ENCODE results near the gene WNK1. TPM values are rescaled to one million over a fixed set of nuclear protein-coding genes. Genes with fewer than 3 reads are reported as not detected.
"Not testable (repeated sequence)": the region's sequence is repeated elsewhere in the genome, so short reads cannot be mapped to it uniquely, and the experiment has no call there.

The WNK1 gene
- total and polyA plus RNA-seq, 7 donors: 40.7 to 272 (median 230) TPM

DNA sequence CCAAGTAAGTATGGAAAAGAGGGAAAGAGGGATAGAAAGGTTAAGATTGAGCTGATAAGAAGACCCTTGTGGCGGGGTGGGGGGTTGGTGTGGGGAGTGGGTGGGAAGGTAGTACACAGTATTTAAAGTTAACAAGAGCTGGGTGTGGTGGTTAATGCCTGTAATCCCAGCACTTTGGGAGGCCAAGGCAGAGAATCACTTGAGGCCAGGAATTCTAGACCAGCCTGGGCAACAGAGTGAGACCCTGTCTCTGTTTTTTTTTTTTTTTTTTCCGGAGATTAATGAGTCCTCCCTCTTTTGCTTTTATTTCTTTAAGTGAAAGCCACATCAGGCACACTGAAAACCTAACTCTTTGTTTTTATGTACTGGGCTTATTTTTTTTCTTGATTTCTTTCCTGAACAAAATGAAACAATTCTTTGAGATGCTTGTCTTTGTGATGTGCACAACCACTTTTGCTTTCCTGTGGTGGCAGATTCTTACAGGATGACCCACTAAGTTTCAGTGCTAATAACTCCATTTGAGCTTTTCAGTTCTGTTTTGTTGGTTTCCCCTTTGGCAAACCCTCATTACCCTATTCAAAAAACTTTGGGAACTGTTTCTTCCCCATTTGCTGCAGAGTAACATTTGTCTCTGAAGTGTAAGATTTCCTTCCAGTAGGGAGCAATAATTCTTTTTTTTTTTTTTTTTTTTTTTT, 54.8 kb downstream of the WNK1 start:
- no peak for ATAC-seq

DNA sequence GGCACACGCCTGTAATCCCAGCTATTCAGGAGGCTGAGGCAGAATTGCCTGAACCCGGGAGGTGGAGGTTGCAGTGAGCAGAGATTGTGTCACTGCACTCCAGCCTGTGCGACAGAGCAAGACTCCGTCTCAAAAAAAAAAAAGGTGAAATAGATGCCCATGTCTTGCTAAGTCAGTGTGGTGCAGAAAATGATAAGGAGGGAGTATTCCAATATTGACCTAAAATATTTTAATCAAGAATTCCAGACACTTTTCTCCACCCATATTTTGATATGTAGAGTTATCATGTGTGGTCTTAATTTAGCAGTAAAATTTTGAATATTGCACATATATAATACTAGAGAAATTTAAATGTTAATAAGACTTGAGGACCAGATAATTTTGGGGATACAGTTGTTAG, 57.7 kb downstream of the WNK1 start:
- no peak overlapping the region for H3K4me3 ChIP-seq
- H3K27me3 ChIP-seq (ENCODE audit: insufficient read depth in 3 of 3, low read length in 2 of 3): no peaks in the 10 kb centered on the region
- H3K27ac ChIP-seq: no peak overlapping the region
- H3K9me3 ChIP-seq: no peaks in the 10 kb centered on the region
- intact Hi-C loops (cut with DNase I): loop anchor here (5.0 to 10.0 kb wide), 4 partner anchors 48 to 238 kb away; partner anchors contain the start of gene WNK1 (in 1 of the 2)
- no peak for DNase-seq
- no peak for ATAC-seq
- TF ChIP-seq, protein P1, sequence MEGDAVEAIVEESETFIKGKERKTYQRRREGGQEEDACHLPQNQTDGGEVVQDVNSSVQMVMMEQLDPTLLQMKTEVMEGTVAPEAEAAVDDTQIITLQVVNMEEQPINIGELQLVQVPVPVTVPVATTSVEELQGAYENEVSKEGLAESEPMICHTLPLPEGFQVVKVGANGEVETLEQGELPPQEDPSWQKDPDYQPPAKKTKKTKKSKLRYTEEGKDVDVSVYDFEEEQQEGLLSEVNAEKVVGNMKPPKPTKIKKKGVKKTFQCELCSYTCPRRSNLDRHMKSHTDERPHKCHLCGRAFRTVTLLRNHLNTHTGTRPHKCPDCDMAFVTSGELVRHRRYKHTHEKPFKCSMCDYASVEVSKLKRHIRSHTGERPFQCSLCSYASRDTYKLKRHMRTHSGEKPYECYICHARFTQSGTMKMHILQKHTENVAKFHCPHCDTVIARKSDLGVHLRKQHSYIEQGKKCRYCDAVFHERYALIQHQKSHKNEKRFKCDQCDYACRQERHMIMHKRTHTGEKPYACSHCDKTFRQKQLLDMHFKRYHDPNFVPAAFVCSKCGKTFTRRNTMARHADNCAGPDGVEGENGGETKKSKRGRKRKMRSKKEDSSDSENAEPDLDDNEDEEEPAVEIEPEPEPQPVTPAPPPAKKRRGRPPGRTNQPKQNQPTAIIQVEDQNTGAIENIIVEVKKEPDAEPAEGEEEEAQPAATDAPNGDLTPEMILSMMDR (IDR thresholded peaks at IDR 0.05): no peak
- H3K4me1 ChIP-seq: peaks cover 44% of the 10 kb centered on the region
- 61 to 80% (median 64%) methylated on average over 4 of the region's 4 CpGs for WGBS, 3 donors
- H3K36me3 ChIP-seq (ENCODE audit: insufficient read depth in 1 of 2, low read depth in 1 of 2): peaks cover 0 to 13% of the 10 kb centered on the region in 2 donors

More for the DNA sequence above, 54.8 kb downstream of the WNK1 start:
- no peak overlapping the region for H3K4me3 ChIP-seq
- H3K36me3 ChIP-seq (ENCODE audit: insufficient read depth in 1 of 2, low read depth in 1 of 2): no peaks in the 10 kb centered on the region
- no peaks in the 10 kb centered on the region for H3K9me3 ChIP-seq
- intact Hi-C loops (cut with DNase I): no loop called here
- no peak overlapping the region for H3K27ac ChIP-seq
- TF ChIP-seq, protein P1 (IDR thresholded peaks at IDR 0.05): no peak
- DNase-seq: no peak
- H3K27me3 ChIP-seq (ENCODE audit: insufficient read depth in 3 of 3, low read length in 2 of 3): no peaks in the 10 kb centered on the region
- H3K4me1 ChIP-seq: peaks cover 69% of the 10 kb centered on the region
- 76 to 88% (median 80%) methylated on average over 2 of the region's 2 CpGs for WGBS, 3 donors

DNA sequence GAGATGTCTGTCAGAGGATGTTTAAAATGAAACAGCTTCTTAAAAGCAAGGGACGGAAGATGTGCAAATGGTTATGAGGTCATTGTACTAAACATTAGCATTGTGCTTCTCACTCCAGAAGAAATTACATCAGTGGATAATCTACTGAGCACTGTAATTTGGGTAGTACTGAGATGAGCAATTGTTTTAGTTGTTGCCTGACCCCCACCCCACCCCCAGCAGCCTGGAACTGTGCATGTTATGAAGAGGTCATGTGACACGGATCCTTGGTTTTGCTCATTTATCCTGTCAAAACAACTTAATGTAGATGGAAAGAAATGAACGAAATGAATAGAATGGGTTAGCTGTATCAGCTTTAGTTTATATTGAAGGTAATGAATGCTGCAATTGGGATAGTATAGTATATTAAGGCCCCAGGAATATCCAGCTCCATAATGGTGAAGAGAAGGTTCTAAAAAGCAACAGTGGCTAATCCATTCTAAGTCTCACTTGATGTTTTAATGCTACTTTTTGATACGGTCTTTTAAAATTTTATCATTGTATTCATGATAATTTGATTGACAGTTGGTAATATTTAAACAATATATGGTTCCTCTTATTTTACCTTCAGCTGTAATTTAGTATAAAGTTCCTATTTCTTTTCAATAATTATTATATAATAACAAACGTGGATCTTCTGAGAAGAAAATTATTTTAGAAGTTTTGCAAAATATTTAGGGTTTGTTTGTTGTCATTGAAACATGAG, 58.5 kb downstream of the WNK1 start:
- no peaks in the 10 kb centered on the region for H3K9me3 ChIP-seq
- H3K27me3 ChIP-seq (ENCODE audit: insufficient read depth in 3 of 3, low read length in 2 of 3): no peaks in the 10 kb centered on the region
- intact Hi-C loops (cut with DNase I): loop anchor here (5.0 to 10.0 kb wide), 4 partner anchors 49 to 239 kb away; partner anchors contain the start of gene WNK1 (in 1 of the 2)
- DNase-seq (no peak), ATAC-seq (no peak)
- H3K4me3 ChIP-seq: no peak overlapping the region
- 39 to 61% (median 43%) methylated on average over 5 of the region's 5 CpGs for WGBS, 3 donors
- H3K4me1 ChIP-seq: peaks cover 36% of the 10 kb centered on the region
- peak overlapping the region; percentile 12 for H3K27ac ChIP-seq
- TF ChIP-seq, protein P1 (IDR thresholded peaks at IDR 0.05): no peak
- H3K36me3 ChIP-seq (ENCODE audit: insufficient read depth in 1 of 2, low read depth in 1 of 2): peaks cover 0 to 20% of the 10 kb centered on the region in 2 donors

DNA sequence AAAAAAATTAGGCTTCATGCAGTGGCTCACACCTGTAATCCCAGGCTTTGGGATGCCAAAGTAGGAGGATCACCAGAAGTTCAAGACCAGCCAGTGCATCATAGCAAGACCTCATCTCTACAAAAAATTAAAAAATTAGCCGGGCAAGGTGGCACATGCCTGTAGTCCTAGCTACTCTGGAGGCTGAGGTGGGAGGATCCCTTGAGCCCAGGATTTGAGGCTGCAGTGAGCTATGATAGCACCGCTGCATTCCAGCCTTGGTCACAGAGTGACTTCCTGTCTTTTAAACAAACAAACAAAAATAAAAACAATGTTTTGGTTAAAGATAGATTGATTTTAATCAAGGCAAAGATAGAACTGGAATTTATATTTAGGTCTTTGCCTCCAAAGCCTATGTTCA, 60.6 kb downstream of the WNK1 start:
- no peaks in the 10 kb centered on the region for H3K9me3 ChIP-seq
- ATAC-seq: no peak
- H3K27me3 ChIP-seq (ENCODE audit: insufficient read depth in 3 of 3, low read length in 2 of 3): no peaks in the 10 kb centered on the region
- TF ChIP-seq, protein P1 (IDR thresholded peaks at IDR 0.05): no peak
- no peak overlapping the region for H3K27ac ChIP-seq
- DNase-seq: no peak
- intact Hi-C loops (cut with DNase I): loop anchor here (2.0 to 10.0 kb wide), 5 partner anchors 51 to 242 kb away; partner anchors contain the start of gene WNK1 (in 1 of the 2)
- peaks cover 29% of the 10 kb centered on the region for H3K4me1 ChIP-seq
- no peak overlapping the region for H3K4me3 ChIP-seq
- peaks cover 0 to 20% of the 10 kb centered on the region in 2 donors for H3K36me3 ChIP-seq (ENCODE audit: insufficient read depth in 1 of 2, low read depth in 1 of 2)
- 88 to 97% (median 91%) methylated on average over 2 of the region's 2 CpGs for WGBS, 3 donors

DNA sequence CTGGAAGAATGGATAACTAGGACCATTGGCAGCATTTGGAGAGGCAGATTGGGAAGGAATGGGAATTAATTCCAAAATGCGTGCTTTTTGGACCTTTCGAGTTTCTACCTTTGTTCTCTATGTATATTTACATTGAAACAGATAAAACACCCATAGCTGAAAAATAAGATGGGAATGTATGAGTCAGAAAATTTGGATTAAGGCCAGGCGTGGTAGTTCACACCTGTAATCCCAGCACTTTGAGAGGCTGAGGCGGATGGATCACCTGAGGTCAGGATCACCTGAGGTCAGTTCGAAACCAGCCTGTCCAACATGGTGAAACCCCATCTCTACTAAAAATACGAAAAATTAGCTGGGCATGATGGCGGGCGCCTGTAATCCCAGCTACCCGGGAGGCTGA, 65.1 kb downstream of the WNK1 start:
- peaks cover 0 to 20% of the 10 kb centered on the region in 2 donors for H3K36me3 ChIP-seq (ENCODE audit: insufficient read depth in 1 of 2, low read depth in 1 of 2)
- intact Hi-C loops (cut with DNase I): loop anchor here (5.0 to 10.0 kb wide), 3 partner anchors 40 to 173 kb away; no protein-coding TSS in a partner anchor
- not testable (repeated sequence) for H3K9me3 ChIP-seq; DNase-seq; H3K4me3 ChIP-seq; H3K27ac ChIP-seq; H3K27me3 ChIP-seq (ENCODE audit: insufficient read depth in 3 of 3, low read length in 2 of 3)
- WGBS, 3 donors: 72 to 87% (median 84%) methylated on average over 9 of the region's 9 CpGs
- H3K4me1 ChIP-seq: peaks cover 21% of the 10 kb centered on the region
- ATAC-seq: peak in 2 of 4 donors; percentile 35 to 43
